Motor neuron (in vitro differentiated cells): ENCODE measurements around the gene PITX2. TPM values are rescaled to one million over a fixed set of nuclear protein-coding genes. Genes with fewer than 3 reads are reported as not detected.
"Not testable (repeated sequence)": the region's sequence is repeated elsewhere in the genome, so short reads cannot be mapped to it uniquely, and the experiment has no call there.

Experiments
- ATAC-seq, 8 experiments: fragments of 200-7000 bp; cut with Tn5 transposase; replicated peaks in 6 of 8; 2 replicates each; pipeline ENCODE4 v1.8.0; 2021; ENCODE audit warnings: mild to moderate bottlenecking in 8 of 8, moderate library complexity in 8 of 8
- H3K27ac ChIP-seq, 2 donors: fragments of 250-450 bp; sonication (Bioruptor Pico); 2 replicates each; pipeline ENCODE4 v1.9.0; 2021; ENCODE audit warnings: antibody characterized with exemption in 2 of 2, mild to moderate bottlenecking in 2 of 2, moderate library complexity in 1 of 2
- H3K4me1 ChIP-seq, 2 donors: fragments of 250-450 bp; sonication (Bioruptor Pico); replicated peaks in 1 of 2; 2 replicates each; pipeline ENCODE4 v1.6.1; 2021; ENCODE audit warnings: antibody characterized with exemption in 2 of 2, mild to moderate bottlenecking in 2 of 2, moderate library complexity in 1 of 2
- H3K4me3 ChIP-seq, 5 donors: fragments of 250-450 bp; sonication (Bioruptor Pico); 2 replicates each; pipeline ENCODE4 v1.9.0; 2021; ENCODE audit warnings: antibody characterized with exemption in 5 of 5, mild to moderate bottlenecking in 5 of 5, moderate library complexity in 4 of 5
- whole genome bisulfite sequencing, 10 experiments: fragments of 450-650 bp; shearing (Covaris generic); methylation state at CpG; one replicate each; pipeline ENCODE4 v1.0.0; 2022; 5-methylcytosine and 5-hydroxymethylcytosine counted together
- in situ Hi-C, 9 experiments: fragments of 400-800 bp; cut with MboI; loops; one replicate each; pipeline ENCODE4 v1.15.0; 2021; ENCODE audit warnings: low sequenced_read_pairs in 9 of 9, low pct_unique_long_range_greater_than_20kb in 2 of 9; ENCODE audit not compliant: unreplicated experiment in 9 of 9
- total RNA-seq, 8 experiments: library from RNA; unstranded; fragments of 300-600 nt; gene quantifications; 2 replicates each; pipeline versions ENCODE4 v1.2.3 to v1.2.4, GENCODE V29; 2022

The PITX2 gene
- total RNA-seq, 8 experiments from 2014 or later: 0.05 to 34.1 (median 0.94) TPM

DNA sequence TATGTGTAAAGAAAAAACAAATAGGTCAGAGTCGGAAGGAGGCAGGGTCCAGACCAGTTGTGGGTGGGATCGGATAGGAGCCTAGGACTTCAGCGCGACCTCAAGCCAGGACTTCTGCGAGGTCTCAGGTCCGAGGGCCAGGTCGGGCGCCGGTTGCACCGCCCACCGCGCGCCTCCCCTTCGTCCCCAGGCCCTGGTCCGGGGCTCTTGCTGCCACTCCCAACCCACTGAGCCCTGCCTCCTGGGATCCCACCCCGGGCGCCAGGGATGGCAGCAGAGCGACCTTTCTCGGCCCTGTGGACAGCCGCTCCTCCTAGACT, 12.3 kb downstream of the PITX2 start:
- WGBS, 10 experiments: 6 to 100% (median 64%) methylated on average over 1 to 12 of the region's 20 CpGs; no CpG with 5 or more reads in 4 of the 10 experiments
- no peak for ATAC-seq
- H3K4me1 ChIP-seq: no peaks in the 10 kb centered on the region

DNA sequence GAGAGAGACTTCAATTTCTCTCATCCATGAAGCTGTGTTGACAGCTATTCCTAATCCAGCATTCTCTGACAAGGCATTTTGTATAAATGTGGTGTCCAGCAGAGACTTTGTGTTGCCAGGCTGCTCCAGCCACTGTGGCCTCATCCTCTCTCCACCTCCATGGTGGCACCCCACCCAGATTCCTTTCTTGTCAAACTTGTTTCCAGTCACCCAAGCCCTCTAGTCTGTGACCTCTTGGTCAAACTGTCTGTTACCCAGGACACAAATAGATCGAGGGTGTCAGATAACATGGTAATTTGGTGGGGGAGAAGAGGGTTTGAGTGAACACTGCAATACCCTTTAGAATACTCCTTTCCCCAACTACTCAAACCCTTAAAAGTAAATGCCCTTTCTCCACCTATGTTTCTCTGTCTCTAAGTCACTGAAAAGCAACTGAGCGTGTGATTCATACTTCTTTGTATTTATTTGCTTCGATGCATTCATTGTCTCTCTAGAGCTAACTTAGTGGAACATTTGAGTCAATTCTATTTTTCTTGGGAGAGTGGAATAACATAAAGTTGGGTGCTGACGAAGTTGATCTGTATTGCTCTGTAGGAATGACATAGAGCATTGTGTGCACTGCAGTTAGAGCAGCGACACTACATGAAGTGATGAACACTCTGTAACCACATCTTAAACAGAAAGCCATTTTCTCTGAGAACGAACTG, 13.7 kb downstream of the PITX2 start:
- Histone ChIP-seq H3K4me1 (no peaks in the 10 kb centered on the region), H3K4me3 (no peak overlapping the region), H3K27ac (no peak overlapping the region)
- 17 to 70% (median 49%) methylated on average over 1 to 6 of the region's 6 CpGs for WGBS, 10 experiments
- in situ Hi-C loops: no loop called here
- ATAC-seq: peak in 3 of 8 experiments; percentile 31 to 57 (median 52)

More for the DNA sequence above, 12.3 kb downstream of the PITX2 start:
- in situ Hi-C loops: no loop called here
- no peak overlapping the region for H3K27ac ChIP-seq
- H3K4me3 ChIP-seq: no peak overlapping the region

DNA sequence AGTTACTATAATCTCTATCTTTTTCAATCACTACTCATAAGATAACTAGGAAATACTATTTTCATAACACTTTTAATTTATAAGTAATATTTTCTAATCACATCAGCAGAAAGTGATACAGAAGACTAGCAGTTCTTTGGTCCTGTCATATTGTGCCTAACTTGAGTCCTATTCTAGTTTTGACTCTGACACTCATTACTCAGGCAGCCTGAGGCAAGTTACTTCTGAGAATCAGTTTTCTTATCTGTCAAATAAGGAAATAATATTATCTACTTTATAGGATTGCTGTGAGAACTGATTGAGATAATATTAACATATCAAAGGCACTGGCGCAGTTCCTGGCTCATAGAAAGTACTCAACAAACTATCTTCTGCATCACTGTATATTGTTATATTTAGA, 17.8 kb downstream of the PITX2 start:
- in situ Hi-C loops: no loop called here
- no peak for ATAC-seq
- Histone ChIP-seq H3K4me1 (no peaks in the 10 kb centered on the region), H3K4me3 (no peak overlapping the region), H3K27ac (no peak overlapping the region)
- 80 to 100% (median 100%) methylated on average over 1 of the region's 1 CpG; no CpG with 5 or more reads in 4 of the 10 experiments for WGBS, 10 experiments

DNA sequence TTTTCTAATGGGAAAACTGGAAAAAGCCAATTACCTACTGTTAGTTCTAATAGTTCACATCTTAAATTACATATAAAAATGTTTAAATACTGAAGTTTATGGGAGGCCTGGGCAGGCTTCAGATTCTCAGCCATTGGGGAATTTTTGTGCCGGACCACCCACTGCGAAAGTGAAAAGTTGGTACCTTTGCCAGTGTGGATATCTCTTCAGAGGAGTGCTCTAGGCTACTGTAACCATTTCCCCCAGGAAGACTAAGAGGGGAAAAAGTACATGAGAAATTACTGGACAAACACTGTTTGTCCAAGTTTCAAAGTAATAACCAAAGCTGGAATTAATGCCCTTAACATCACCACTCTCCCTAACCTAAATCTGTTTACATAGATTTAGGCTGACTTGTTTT, 20.8 kb downstream of the PITX2 start:
- H3K27ac ChIP-seq: no peak overlapping the region
- WGBS, 10 experiments: 93 to 100% (median 100%) methylated on average over 1 to 2 of the region's 2 CpGs; no CpG with 5 or more reads in 4 of the 10 experiments

DNA sequence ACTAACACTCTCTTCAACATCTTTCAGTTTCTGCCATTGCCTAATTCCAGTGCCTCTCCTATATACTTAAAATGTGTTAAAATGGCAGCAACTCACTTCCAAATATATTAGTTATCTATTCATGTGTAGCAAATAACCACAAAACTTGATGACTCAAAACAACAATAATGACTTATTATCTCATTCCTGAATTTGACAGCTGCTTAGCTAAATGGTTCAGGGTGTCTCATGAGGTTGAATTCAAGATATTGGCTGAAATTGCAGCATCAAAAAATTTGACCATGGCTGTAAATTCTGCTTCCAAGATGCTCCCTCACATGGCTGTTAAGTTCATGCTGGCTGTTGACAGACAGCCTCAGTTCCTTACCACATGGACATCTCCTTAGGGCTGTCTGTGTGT, 25.3 kb downstream of the PITX2 start:
- Histone ChIP-seq H3K4me1 (no peaks in the 10 kb centered on the region), H3K27ac (no peak overlapping the region), H3K4me3 (no peak overlapping the region)
- in situ Hi-C loops: no loop called here
- no peak for ATAC-seq

More for the DNA sequence above, 20.8 kb downstream of the PITX2 start:
- Histone ChIP-seq H3K4me3 (no peak overlapping the region), H3K4me1 (no peaks in the 10 kb centered on the region)
- in situ Hi-C loops: no loop called here
- ATAC-seq: no peak

DNA sequence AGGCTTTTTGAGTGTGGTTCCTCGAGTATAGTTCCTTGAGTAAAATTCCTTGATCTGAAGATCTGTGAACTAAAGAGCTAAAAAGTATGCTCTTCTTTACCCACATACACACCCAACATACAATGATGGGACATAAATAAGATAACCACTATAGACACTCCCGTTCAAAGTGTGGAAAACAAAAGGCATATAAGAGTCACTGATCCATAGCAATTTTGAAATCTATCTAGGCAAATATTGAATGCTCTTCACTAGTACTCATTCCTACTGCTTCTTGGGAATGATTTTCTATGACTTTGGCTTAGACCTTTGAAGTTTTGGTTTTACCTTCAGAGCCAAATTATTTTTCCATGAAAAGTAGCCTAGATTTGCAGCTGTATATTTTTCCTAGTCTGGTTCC, 26.4 kb downstream of the PITX2 start:
- WGBS, 10 experiments: 51 to 100% (median 80%) methylated on average over 1 to 2 of the region's 2 CpGs; no CpG with 5 or more reads in 1 of the 10 experiments
- ATAC-seq: no peak
- H3K27ac ChIP-seq: no peak overlapping the region
- H3K4me1 ChIP-seq: no peaks in the 10 kb centered on the region
- in situ Hi-C loops: no loop called here
- H3K4me3 ChIP-seq: no peak overlapping the region

DNA sequence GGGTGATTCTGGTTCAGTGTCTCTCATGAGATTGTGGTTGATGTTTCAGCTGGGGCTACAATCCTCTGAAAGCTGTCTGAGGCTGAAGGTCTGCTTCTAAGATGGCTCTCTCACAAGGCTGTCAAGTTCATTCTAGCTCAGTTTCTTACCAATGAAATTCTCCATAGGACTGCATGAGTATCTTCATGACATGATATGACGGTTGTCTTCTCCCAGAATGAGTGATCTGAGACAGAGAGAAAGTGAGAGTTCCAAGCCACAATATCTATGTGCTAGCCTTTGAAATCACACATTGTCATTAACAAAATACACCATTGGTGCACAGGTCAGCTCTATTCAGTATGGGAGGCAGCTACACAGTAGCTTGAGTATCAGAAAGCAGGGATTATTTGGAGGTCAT, 27.3 kb downstream of the PITX2 start:
- WGBS, 10 experiments: 75 to 100% (median 93%) methylated on average over 1 of the region's 1 CpG; no CpG with 5 or more reads in 4 of the 10 experiments

DNA sequence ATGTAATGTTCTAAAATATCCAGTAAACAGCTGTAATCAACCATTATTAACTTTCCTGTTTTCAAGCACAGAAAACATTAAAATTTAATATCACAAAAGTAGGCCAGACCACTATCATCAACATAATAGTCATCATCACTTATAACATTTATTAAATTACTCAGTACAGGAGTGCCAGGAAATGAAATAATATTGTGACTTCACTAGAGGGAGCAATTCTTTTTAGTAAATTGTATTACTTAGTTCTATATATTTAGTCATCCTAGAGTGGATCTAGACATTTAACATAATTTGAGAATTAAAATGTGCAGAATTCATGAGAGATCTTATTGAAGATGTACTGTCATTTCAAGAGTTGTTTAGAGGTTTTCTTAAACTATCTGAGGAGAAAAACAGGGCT, 33.6 kb downstream of the PITX2 start:
- peak in 4 of 8 experiments; percentile 37 to 66 (median 56) for ATAC-seq
- in situ Hi-C loops: no loop called here
- H3K4me1 ChIP-seq: no peaks in the 10 kb centered on the region
- no peak overlapping the region for H3K4me3 ChIP-seq
- H3K27ac ChIP-seq: no peak overlapping the region

More for the DNA sequence above, 27.3 kb downstream of the PITX2 start:
- Histone ChIP-seq H3K4me1 (no peaks in the 10 kb centered on the region), H3K27ac (no peak overlapping the region), H3K4me3 (no peak overlapping the region)
- no peak for ATAC-seq
- in situ Hi-C loops: no loop called here

DNA sequence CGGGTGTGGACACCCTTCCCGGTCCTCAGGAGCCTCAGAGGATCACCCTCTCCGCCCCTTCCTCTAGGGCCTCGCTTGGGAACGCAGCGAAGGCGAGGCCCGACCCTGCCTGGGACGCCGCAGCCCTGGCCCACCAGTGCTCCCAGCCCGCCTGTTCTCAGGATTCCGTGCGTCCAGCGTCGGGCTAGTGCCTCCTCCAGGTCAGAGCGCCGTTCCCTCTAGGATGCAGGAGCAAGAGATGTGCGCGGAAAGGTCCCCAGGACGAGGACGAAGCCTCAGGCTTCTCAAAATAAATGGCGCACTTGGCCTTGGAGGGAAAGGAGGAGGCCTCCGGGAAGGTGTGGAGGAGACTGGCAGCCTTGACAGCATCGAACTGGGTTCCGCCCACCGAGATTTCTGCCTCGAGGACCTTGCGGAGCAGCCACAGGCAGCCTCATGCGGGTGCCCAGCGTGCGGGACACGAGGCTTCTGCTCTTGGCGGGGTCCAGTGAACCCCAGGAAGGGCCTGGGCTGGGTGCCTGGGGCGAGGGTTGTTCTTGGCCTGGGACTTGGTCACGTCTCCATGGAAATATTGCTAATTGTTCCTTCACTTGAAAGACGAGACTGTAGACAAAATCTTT, 35.1 kb downstream of the PITX2 start:
- in situ Hi-C loops: no loop called here
- no peak overlapping the region for H3K27ac ChIP-seq
- 71 to 100% (median 94%) methylated on average over 1 to 22 of the region's 36 CpGs; no CpG with 5 or more reads in 1 of the 10 experiments for WGBS, 10 experiments
- ATAC-seq: no peak
- H3K4me3 ChIP-seq: no peak overlapping the region
- no peaks in the 10 kb centered on the region for H3K4me1 ChIP-seq

DNA sequence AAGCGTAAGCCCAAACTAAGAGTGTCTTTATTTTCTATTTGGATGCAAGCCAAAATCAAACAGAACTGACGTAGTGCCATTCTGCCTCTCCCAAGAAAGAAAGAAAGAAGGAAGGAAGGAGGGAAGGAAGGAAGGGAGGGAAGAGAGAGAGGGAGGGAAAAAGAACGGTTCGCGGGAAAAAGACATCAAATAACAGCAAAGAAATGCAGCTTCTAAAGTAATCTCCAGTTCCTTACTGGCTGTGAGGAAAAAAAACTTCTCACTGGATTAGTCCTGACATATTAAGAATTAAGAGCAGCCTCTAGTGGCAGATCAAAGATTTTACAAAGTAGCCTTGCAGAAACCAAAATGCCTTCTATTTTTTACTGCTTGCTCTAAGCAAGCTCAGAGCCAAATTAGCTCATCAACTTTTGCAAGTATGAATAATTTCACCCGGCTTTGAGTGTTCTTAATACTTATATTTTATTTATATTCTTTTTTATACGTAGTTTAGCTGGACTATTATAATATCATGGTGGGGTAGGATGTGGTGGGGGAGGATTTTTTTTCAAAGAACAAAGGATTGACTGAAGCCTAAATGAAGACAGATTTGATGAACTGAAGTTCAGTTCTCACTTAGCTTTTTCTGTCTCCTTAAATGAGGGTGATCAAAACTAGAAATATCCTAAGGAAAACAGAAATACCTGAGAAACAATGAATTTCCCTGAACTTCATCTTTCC, 36.6 kb downstream of the PITX2 start:
- 8 to 59% (median 42%) methylated on average over 3 to 7 of the region's 7 CpGs for WGBS, 10 experiments
- peak in 4 of 8 experiments; percentile 34 to 92 (median 90) for ATAC-seq
- Histone ChIP-seq H3K4me1 (no peaks in the 10 kb centered on the region), H3K4me3 (no peak overlapping the region), H3K27ac (no peak overlapping the region)
- in situ Hi-C loops: no loop called here

DNA sequence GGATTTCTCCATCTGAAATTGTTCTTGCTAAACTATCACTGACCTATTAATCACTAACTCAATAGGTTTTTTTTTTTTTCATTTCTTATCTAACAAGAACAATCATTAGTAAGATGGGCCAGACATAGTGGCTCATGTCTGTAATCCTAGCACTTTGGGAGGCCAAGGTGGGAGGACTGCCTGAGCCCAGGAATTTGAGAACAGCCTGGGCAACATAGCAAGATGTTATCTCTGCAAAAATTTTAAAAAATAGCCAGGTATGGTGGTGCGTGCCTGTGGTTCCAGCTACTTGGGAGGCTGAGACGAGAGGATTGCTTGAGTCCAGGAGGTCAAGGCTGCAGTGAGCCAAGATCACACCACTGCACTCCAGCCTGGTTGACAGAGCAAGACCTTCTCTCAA, 46.2 kb downstream of the PITX2 start:
- H3K27ac ChIP-seq, H3K4me1 ChIP-seq, H3K4me3 ChIP-seq, ATAC-seq, in situ Hi-C loops: not testable (repeated sequence)
- 89 to 93% methylated on average over 1 to 2 of the region's 2 CpGs; no CpG with 5 or more reads in 8 of the 10 experiments for WGBS, 10 experiments
